GM19023 (cell line): ENCODE results near the gene SIRPA.

Experiments
- ATAC-seq: cut with Tn5 transposase; IDR thresholded peaks from one replicate; pipeline ENCODE4 v1.9.1; 2021; ENCODE audit warnings: mild to moderate bottlenecking, moderate library complexity; ENCODE audit not compliant: unreplicated experiment

SIRPA gene

DNA sequence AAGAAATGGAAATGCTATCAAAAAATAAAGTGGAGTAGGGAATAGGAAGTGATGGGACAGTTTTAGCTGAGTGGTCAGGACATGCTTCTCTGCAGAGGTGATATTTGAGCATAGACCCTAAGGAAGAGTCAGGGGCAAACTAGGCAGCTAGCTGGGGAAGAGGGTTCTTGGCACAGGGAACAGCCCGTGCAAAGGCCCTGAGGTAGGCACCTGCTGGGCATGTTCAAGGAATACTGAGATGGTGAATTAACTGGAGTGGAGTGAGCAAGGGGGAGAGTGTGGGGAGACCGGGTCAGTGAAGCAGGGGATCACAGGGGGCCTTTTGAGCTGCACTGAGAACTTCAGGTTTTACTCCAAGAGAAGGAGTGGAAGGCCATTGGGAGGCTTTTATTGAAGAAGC, 7.5 kb upstream of the SIRPA start:
- ATAC-seq = no peak

DNA sequence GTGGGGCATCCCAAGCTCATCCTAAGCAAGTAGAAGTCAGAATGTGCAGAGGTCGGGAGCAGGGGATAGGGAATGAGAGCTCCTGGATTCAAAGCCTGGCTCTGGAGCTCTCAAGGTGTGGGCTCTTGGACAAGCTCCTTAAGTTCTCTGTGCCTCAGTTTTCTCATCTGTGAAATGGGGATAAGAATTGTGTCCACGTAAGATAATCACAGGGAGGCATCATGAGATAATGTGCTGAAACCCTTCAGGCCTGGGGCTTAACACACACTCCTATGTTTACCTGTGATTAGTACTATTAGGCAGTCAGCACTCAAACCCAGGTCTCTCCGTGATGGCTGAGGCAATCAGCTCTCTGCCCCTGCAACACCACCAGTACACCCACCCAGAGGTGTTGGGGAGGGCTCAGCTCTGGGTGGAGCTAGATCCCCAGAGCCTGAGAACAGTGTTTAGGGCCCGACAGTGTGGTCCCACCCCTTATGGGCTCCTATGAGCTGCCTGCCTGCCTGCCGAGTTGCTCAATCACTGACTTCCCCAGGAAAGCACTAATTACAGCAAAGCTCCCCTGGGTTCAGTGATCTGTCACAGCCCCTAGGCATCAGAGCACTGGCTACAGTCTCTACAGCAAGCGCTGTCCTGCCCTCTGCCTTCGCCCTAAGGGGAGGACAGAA, 6.3 kb upstream of the SIRPA start:
- ATAC-seq = no peak

DNA sequence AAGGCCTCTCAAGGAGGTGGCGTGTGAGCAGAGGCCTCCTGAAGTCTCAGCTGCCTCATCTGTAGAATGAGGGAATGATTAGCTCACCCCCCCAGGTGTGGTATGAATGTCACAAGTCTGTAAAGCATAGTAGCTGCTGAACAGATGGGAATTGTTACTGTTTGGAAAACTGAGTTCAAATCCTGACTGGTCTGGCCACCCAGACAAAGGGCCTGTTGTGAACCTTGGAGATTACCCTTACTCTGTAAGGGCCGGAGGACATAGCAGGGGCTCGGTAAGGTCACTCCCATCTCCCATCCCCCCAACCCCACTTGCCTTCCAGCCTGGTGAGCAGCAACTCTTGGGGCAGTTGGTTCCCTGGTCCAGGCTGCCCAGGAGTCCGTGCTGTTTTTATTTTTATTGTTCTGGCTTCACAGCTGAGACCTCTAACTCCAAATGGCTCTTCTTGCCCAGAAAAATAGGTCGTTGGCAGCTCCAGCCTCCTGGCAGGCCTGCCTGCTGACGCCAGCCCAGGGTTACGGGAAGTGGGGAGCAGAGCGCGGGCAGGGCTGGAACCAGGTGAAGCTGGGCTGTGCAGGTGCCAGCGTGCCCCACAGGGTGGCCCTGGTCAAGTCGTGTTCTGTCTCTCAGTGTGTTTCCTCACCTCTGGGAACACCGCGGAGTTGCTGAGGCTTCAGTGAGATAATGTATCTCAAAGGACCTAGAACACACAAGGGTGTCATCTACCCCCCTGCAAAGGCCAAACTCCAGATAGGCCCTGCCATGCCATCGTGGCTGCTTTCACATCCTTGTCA, 4.5 kb upstream of the SIRPA start:
- no peak for ATAC-seq

DNA sequence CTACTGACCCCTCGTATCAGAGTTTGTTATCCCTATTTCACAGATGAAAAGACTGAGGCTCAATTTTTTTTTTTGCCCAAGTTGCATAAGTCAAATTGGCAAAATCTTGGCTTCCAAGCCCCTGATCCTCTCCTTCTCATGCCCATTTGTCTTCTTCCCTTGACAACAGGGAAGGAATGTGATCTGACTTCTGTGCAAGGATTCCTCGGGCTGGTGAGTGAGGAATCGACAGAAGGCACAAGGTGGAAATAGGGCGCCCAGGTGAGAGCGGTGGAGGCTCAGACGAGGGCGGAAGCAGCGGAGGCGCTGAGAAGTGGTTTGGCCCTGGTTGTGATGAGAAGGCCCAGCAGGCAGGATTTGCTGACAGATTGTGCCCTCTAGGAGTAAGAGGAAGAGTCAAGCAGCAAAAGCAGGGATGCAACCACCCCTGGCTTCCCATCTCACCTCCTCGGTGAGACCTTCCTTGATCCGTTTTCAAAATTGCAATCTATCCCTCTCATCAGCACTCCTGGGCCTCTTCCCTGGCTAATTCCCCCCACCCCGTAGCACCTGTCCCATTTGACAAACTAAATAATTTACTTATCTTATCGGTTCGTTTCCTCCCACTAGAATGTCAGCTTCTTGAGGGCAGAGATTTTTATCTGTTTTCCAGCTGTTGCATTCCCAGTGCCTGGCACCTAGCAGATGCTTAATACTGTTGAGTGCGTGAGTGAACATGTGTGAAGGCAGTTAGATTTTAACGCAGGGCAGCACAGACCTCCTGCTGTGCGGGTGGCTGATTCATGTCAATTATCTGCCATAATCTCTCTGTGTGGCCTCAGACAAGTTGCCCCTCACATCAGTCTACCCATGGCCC, 3.7 kb upstream of the SIRPA start:
- no peak for ATAC-seq

DNA sequence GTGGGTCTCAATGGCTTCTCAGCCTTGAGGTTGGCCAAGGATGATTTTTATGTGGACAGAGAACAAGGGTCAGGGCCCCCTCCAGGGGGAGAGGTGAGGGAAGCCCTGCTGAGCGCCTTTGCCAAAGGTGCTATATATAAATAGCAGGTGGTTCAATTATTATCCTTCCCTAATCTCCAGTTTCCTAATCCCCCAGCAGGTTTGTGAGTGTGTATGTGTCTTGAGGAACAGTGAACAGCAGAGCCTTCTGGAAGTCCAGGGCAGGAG, 3.2 kb upstream of the SIRPA start:
- ATAC-seq = no peak

DNA sequence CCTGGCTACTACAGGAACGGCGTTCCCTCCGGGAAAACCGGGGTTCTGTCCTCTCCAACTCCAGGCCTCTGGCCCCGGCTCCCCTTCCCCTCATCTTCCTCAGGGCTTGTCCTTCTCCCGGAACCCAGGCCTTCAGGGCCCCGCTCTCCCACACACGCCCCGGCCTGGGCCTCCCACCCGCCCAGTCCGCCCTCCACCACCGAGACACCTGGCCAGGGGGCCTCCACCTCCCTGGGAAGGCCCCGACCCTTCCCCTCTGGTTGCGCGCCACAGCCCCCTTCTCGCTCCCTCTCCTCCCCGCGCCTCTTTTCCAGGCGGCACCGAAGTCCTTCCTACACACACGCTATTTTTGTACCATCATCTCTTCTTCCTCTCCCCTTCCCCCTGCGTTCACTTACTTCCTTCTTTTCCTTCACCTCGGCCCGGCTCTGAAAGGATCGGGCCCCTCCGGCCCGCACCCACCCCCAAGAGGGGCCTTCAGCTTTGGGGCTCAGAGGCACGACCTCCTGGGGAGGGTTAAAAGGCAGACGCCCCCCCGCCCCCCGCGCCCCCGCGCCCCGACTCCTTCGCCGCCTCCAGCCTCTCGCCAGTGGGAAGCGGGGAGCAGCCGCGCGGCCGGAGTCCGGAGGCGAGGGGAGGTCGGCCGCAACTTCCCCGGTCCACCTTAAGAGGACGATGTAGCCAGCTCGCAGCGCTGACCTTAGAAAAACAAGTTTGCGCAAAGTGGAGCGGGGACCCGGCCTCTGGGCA, 1.3 kb upstream of the SIRPA start:
- ATAC-seq = no peak

DNA sequence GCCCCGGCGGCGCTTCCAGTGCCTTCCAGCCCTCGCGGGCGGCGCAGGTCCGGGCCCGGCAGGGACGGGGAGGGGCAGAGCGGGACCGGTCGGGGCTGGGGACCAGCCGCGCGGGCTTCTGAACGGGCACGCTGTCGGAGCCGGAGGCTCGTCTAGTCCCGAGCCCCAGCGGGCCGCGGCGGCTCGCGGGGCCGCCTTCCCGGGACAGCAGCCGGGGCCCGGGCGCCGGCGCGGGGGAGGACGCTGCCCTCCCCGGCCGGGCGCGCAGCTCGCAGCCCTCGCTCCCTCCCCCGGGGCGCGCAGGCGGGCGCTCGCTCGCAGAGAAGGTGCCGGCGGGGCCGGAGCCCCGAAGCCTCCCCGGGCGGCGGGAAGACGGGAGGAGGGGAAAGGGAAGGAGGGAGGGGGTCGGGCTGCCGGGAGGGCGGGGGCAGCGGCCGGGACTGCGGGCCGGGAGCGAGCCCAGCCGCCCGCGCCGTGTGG, 696 bp upstream of the SIRPA start:
- ATAC-seq = no peak

DNA sequence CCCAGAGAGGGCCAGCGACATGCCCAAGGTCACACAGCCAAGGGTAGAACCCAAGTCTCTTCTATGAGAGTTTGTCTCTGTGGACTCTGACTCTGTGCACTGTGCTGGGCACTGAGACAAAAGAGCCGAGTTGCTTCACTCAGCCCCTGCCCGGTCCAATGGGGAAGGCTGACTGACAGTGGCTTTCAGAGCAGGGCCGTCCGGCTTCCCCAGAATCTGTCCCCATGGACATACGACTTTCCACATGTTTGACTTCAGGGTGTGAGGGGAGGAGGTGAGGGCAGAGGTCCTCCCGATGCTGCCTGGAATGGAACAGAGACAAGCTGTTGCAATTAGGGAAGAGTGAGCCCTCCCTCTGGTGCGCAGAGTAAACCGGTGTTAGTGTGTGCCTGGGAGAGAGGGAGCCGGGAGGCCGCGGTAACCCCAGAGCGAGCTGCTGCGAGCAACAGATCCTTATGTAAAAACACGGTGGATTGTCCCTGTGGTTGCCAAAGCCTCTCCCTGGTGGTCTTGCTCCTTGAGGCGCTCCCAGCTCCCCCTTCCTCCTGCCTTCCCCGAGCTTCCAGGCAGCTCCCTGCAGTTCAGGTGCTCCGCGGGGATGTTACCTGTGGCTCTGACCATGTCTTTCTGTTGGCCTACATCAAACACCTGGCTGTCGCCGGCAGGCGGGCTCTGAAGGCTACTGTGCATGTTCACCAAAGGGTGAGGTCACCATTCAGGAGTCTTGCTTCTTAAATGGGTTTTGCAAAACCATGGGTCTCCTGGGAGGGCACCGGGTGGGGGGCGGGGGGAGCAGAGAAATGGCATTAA, 672 bp downstream of the SIRPA start:
- ATAC-seq = no peak

DNA sequence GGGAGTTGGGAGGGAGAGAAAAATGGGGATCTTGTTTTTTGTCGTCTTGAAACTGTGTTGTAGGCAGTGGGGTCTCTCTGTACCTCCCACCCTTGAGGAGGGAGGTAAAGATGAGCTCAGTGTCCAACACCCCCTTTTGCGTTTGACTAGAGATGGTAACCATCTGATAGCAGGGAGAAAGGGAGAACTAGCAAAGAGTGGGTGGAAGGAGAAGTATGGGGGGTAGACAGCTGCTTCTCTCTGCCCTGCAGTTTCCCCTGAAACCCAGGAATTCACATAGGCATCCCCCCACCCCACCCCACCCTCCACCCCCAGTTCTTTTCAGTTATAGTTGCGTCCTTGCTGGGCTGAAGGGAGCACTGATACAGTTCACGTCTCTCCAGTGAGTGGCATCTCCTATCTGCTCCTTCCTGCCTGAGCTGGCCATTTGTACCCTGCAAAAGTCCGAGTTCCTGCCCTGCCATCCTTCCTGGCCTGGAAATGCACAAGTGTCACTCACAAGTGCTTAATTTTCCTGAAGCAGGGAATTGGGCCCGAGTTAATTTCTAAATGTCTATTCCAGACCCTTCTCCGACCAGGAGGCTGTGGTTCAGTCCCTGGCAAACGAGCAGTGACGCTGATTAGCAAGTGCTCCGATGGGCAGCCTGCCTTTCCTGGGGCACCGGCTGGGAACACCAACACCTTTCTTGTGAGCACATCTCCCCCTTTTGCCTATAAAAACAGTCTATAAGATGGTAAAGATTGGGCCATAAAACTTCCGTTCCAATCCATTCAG, 1.5 kb downstream of the SIRPA start:
- no peak for ATAC-seq

DNA sequence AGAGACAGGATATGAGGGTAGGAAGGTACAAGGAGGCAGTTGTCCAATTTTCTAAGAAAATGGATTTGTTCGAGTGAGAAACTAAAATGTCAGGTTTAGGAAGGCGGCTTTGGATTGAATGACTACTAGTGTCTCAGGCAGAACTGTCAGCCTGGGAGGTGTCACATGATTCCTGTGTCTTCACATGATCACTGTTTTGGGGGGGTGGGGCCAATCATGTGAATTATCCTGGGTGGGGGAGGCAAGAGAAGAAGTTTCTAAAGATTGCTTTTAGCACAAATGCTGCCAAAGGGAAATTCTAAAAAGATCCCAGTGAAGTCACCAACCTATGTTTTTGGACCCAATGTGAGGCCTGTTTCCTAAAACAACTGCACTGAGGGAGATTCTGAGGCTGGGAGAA, 2.3 kb downstream of the SIRPA start:
- no peak for ATAC-seq

DNA sequence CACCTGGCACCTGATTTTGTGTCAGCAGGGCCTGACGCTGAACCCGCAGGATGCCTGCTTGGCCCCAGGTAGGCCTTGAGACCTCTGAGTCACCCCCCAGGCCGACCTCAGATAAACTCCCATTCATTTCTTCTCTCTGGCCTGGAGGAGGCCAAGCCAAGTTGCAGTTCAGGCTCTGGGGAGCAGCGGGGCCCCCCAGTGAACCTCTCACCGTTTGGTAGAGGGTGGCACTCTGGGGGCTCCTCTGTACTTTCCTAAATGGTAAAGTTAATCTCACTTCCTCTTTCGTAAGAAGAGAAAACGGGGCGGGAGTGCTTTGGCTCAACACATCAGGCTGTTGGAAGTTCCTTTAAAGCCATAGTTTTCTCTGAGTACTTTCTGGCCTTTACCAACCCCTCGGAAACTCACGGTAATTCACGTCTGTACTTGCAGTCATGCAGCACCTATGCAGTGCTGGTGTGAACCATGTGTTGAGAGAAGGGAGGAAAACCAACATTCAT, 2.8 kb downstream of the SIRPA start:
- peak; percentile 45 for ATAC-seq

DNA sequence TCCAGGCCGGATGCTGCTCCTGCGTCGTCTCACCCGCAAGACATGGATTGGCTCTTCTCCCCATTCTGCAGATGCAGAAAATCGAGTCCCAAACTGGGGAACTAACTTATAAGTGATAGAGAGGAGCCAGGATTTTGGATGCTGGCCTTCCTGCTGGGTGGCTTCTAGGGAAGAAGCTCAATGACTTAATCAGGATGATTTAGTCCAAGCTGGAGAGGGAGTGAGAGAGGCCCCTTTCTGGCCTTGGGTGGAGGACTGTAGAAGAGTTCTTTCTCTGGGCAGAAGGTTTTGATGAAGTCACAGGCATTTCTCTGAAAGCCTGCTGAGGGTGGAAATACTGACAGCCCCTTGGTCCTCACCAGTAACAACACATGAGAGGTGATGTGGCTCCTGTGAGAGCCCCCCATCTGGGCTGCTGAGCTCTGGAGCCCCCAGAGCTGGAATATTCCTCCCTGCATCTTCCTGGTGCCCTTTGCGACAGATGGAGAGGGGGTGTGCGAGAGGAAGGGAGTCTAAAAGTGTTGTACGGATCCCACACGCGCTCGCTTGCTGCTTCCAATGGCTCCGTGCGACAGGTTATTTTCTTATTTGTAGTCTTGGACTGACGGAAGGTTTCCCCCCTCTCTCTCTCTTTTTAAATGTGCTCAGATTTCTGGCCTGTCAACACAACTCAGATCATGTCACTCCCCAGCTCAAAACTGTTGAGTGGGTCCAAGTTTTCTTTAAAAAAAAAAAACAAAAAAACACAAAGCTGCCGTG, 3.5 kb downstream of the SIRPA start:
- no peak for ATAC-seq

DNA sequence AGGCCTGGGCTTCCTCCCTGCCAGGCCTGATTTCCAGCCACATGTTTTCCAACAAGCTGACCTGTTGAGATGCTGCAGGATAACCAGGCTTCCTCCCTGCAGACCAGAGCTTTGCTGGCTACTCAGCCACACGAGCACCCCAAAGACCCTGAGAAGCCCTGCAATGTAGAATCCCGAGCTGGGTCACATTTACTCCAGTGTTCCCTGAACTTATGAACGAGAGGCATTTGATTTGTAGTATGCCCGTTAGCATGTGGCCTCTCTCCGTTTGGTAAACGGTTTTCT, 4.0 kb downstream of the SIRPA start:
- ATAC-seq = no peak

DNA sequence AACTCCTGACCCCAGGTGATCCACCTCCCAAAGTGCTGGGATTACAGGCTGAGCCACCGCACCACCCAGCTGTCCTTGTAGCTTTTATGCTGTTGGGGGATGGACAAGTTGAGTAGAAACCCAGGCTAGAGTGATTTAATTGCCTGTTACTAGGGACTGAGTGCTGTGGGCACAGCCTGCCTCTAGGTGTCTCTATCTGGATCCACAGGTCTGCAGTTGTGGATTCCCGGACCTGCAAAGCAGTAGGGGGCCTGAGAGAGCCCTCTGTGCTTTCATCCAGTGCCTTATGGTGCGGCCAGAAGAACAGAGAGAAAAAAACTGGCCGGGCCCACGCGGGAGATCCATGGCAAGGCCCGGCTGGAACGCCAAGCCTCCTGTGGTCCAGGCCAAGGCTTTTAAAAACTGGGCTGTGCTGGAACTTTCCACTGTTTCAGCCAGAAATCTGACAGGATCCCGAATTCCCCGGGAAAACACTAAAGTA, 5.2 kb downstream of the SIRPA start:
- ATAC-seq = no peak

DNA sequence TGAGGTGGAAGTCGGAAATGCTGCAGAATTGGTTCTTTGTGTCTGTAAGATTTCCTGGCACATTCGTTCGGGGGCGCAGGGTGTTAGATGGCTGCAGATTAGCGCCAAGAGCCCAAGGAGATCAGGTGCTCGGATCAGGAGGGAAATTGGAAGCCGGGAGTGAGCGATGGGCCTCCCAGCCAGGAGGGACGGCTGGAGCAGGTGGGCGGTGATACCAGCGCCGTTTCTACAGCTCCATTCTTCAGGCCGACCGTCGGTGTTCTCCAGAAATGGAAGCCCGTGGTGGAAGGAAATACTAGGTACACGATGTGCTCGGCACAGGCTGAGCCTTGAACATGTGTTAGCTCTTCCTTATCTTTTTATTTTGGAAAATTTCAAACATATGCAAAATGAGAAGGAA, 6.5 kb downstream of the SIRPA start:
- ATAC-seq = no peak

DNA sequence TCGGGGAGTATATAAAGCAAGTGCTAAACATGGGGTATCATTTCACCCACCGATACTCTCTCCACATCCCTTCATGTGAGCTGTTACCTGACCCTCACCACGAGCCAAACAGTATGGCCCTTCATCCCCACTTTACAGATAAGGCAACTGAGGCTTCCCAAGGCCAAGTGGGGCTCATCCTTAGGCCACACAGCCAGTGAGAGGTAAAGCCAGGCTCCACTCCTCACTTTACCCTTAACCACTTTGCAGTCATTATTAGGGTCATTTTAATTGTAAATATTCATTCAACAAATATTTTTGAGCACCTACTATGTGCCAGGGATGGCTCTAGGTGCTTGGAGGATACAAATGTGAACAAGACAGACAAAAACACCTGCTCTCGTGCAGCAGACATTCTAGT, 7.0 kb downstream of the SIRPA start:
- ATAC-seq = no peak

DNA sequence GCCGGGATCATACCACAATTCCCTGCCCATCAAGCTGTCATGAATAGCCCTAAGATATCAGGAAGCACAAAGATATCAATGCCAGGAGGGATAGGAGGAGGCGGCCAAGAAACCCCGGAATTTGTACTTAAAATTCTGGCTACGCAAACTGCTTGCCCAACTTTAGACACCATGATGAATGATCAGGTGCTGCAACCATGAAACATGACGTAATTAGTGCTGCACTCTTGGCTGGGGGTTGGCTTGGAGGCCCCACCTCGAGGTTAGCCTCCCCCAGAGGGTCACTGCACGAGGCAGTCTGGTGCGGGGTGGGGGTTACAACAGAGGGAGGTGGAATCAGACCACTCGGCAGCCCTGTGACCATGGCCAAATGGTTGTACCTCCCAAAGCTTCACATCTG, 8.9 kb downstream of the SIRPA start:
- ATAC-seq = no peak

DNA sequence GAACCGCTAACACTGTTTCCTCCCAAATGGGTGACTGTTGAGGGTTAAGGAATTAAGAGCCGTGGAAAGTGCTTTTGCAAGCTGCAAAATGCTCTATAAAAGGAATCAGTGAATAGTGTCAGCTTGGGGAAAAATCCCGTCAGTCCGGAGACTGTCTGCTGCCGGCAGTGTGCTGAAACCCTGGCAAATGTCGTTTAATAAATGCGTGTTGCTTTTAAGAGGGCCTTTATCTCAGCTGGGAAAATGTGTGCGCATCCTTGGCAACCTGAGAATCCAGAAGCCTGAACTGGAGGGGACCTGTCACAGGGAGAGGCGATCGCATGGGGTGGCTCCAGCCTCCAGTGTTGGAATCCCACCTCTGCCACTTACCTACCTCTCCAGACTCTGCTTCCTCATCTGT, 9.8 kb downstream of the SIRPA start:
- ATAC-seq = no peak

DNA sequence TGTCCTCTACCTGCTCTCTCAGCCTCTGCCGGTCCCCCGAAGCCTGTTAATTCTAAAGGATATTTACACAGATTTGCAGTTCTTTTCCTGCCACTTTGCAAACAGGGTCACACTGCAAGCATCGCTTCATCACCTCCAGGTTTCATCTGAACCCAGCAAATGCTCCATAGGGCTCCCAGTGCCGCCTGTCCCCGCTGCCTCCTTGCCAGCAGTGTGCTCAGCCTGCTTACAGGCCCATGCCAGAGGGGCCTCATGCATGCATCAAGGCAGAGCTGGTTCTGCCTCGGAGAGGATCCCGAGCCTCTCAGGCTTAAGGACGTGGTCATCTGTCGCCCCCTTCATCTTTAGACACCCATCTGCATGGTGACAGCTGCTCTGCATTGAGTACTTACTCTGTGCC, 10.5 kb downstream of the SIRPA start:
- ATAC-seq = no peak
